Muscle of arm (tissue), 12 donors: ENCODE data around the gene LGALS4. TPM values are rescaled to one million over a fixed set of nuclear protein-coding genes. Genes with fewer than 3 reads are reported as not detected.
"Not testable (repeated sequence)": the region's sequence is repeated elsewhere in the genome, so short reads cannot be mapped to it uniquely, and the experiment has no call there.

Source experiments
- DNase-seq: peaks from one replicate; pipeline ENCODE4 v3.0.0-alpha.2; 2013
- polyA plus RNA-seq, 12 donors: library from polyadenylated mRNA; unstranded; fragments of 120-200 nt; gene quantifications; one replicate each; pipeline ENCODE4 v1.2.1, GENCODE V29; 2013; ENCODE audit not compliant: insufficient read length in 12 of 12

LGALS4 gene
- polyA plus RNA-seq, 12 donors = 0.50 to 236 (median 0.88) TPM; not detected in 1

DNA sequence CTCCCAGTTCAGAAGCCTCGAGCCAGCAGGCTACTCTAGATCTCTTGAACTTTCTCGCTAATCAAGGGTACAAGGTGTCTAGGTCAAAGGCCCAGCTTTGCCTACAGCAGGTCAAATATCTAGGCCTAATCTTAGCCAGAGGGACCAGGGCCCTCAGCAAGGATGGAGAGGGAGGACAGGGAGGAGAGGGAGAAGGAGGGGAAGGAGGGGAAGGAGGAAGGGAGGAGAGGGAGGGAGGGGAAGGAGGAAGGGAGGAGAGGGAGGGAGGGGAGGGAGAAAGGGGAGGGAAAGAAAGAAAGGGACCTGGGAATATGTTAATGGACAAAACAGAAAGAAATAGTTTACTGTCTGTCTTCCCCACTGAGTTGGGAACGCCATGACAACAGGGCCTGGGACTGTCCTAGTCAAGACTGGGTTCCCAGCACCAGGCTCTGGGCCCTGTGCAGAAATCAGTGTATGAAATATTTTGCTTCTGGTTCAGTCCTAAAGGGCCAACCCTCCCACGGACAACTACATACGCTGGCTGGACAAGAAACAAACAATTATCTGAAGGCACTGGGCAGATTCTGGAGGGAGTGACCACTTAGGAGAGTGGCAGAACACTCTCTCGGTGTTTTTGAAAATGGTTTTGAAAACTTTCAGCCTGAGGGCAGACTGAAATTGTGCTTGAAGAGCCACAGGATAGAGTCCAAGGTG lies 14.3 kb upstream of the LGALS4 start:
- no peak for DNase-seq

DNA sequence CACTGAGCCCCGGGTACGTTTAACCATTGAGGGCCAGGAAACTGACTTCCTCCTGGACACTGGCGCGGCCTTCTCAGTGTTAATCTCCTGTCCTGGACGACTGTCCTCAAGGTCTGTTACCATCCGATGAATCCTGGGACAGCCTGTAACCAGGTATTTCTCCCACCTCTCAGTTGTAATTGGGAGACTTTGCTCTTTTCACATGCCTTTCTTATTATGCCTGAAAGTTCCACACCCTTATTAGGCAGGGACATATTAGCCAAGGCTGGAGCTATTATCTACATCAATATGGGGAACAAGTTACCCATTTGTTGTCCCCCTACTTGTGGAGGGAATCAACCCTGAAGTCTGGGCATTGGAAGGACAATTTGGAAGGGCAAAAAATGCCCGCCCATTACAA lies 13.2 kb upstream of the LGALS4 start:
- DNase-seq = not testable (repeated sequence)

DNA sequence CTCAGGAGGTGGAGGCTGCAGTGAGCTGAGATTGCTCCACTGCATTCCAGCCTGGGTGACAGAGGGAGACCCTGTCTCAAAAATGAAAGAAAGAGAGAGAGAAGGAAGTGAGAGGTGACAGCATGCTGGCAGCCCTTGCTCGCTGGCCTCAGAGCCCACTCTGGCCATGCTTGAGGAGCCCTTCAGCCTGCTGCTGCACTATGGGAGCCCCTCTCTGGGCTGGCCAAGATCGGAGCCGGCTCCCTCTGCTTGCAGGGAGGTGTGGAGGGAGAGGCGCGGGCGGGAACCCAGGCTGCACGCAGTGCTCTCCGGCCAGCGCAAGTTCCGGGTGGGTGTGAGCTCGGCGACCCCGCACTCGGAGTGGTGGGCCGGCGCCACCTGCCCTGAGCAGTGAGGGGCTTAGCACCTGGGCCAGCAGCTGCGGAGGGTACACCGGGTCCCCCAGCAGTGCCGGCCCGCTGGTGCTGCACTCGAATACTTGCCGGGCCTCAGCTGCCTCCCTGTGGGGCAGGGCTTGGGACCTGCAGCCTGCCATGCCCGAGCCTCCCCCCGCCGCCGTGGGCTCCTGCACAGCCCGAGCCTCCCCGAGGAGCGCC lies 8.6 kb upstream of the LGALS4 start:
- DNase-seq = not testable (repeated sequence)

DNA sequence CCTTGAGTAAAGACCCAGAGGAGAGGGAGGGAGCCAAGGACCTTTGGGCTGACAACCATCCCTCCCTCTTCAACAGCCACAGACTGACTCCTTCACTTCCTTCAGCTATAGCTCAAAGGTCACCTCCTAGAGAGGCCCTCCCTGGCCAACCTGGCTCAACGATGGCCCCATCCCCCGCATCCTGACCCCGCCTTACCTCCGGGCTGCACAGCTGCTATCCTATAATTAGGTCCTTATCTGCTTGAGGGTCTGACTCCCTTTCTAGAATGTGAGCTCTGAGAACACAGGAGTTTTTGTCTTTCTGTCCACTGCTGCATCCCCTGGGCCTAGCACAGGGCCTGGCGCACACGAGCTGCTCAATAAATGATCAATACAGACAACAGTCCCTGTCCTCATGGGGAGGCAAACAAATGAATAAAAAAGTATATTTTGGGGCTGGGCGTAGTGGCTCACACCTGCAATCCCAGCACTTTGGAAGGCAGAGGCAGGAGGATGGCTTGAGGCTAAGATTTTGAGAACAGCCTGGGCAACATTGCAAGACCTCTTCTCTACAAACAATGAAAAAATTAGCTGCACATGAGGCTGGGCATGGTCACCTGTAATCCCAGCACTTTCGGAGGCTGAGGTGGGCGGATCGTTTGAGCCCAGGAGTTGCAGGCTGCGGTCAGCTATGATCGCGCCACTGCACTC lies 6.6 kb upstream of the LGALS4 start:
- DNase-seq = no peak

DNA sequence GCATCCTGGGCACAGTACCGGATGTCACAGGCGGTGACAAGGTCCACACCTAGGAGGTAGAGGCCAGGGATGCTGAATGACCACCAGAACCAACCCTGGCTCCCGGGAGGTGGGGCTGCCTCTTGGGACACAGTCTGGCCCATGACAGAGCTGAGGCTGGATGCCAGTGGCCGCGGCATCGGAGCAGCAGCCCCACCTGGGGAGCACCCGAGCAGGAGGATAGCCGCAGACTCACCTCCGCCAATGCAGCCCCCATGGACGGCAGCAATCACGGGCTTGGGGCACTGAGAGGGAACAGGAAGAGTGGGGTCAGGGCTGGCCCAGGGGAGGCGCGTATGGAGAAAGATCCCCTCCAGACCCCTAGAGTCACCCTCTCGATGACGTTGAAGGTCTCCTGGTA lies 4.3 kb upstream of the LGALS4 start:
- DNase-seq = no peak

DNA sequence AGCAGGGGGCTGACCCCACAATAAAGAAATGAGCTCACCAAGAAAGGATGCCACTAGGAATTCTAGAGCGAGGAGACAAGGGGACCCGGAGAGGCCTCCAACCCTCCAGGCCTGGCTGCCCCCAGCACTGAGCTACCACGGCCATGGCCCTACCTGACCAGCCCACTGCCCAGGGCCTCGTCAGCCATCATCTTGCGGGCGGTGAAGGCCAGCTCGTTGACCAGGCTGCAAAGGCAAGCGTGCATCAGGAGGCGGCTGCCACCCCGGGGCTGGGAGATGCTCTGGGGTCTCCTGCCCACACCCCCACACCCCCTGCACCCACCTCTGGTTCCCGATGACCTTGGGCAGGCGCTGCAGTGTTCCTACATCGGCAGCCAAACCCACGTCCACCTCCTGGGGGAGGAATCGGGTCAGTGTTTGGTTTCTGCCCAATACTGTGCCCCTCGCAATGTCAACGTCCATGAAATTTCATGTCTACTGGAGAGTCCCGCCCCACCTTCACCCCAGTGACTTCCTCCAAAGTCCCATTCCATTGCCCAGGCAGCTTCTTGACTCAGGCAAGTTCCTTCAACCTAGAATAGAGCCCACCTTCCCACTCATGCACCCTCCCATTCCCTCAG lies 3.5 kb upstream of the LGALS4 start:
- DNase-seq = no peak

DNA sequence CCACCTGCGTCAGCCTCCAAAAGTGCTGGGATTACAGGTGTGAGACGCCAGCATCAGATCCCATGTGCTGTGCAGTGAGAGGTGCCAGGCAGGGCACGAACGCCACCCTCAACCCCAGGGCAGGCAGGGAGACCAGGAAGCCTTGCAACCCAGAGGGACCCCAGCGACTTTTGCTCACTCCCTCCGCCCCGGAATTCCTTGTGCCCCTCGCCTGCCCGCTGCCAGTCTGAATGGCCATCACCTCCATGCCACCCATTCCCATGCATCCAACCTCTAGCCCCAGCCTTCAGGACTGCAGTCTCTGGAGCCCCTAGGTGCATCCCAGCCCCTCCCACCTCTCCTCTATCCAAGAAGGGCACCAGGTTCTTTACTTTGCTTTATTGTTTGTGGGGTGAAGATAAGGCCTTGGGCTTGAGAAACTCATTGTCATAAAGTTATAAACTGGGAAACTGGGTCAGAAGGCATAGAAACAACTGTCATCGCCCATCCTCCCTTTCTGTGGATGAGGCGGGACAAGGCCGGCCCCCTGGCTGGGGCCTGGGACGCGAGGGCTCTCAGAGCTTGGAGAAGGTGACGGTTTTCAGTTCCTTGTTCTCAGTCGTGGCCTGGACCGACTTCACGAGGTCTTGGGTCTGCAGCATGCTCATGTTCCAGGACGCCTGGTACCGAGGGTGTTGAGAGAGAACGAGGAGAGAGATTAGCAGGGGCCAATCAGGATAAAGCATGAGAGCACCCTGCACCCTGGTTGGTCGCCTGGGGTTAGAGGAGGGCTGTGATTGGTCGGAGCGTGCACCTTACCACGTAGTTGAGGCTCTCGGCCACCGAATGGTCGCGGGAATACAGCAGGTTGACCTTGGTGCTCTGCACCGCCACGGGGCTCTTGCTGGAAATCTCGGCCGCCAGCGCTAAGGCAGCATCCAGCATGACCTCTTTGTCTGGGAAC lies 2.6 kb upstream of the LGALS4 start:
- DNase-seq = no peak

DNA sequence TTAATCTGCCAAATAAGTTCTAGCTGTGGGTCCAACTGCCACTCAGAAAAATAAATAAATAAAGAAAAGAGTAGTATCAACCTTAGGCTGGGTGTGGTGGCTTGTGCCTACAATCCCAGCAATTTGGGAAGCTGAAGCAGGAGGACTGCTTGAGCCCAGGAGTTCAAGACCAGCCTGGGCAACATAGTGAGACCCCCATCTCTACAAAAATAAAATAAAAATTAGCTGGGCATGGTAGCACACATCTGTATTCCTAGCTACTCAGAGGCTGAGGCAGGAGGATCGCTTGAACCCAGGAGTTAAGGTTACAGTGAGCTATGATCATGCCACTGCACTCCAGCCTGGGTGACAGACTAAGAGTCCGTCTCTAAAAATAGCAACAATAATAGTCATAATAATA lies 1.2 kb upstream of the LGALS4 start:
- DNase-seq = not testable (repeated sequence)

DNA sequence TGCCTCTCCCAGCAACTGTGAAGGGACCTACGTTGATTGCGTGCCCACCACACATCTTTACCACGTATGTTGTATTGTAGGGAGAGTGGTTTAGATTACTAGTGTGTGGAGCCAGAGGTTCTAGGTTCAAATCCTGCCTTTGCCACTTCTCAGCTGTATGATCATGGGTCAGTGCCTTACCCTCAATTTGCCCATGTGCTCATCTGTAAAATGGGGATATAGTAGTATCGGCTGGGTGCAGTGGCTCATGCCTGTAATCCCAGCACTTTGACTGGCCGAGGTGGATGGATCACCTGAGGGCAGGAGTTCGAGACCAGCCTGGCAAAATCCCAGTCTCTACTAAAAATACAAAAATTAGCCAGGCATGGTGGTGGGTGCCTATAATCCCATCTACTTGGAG lies 578 bp upstream of the LGALS4 start:
- no peak for DNase-seq

DNA sequence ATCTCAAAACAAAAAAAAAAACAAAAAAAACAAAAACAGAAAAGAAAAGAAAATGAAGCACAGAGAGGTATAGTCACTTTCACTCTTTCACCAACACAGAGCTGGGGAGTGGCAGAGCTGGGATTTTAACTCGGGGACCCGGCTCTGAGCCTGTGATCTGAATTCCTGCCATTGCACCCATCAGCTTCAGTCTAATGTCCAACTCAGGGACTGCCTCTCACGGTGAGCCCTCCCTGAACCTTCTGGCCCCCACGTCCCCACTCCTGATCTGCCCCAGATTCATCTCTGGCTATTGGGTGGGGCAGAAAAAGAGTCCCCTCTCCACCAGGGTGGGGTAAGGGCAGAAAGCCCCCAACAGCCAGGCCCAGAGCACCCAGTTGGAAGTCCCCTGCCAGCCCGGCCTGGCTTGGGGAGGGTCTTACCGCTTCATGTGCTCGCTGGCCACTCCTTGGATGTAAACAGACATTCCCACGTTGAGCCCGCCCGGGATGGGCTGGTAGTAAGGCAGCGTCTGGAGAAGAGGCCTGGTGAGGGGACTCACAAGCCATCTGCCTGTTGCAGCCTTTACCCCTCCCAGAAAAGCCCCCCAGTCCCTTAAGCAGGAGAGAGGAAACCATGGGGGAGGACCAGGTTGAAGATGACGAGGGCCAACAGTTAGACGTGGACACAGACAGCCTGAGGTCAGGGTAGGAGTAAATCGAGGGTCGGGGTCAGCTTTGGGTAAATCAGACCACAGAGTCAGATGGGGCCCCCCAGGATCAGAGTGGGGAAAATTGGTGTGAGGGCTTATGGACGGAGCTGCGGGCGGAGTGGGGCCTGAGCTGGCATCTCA lies 520 bp downstream of the LGALS4 start:
- no peak for DNase-seq

DNA sequence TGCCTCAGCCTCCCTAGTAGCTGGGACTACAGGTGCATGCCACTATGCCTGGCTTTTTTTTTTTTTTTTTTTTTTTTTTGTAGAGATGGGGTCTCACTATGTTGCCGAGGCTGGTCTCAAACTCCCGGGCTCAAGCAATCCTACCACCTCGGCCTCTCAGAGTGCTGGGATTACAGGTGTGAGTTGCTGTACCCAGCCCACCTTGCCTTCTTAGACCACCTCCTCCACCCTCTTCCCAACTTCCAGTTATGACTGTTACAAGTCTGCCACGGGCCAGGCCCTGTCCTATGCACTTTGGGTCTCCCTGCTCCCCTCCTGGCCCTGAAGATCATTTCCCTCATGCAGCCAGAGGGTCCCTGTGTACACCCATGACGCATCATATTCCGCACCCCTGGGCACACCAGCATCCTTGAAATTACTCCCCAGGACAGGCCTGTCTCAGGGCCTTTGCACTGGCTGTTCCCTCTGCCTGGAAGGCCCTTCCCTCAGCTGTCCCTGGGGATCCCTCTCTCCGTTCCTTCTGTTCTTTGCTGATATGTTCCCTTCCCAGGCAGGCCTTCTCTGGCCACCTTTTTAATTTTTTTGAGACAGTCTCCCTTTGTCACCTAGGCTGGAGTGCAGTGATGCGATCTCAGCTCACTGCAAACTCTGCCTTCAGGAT lies 3.0 kb downstream of the LGALS4 start:
- DNase-seq = no peak

DNA sequence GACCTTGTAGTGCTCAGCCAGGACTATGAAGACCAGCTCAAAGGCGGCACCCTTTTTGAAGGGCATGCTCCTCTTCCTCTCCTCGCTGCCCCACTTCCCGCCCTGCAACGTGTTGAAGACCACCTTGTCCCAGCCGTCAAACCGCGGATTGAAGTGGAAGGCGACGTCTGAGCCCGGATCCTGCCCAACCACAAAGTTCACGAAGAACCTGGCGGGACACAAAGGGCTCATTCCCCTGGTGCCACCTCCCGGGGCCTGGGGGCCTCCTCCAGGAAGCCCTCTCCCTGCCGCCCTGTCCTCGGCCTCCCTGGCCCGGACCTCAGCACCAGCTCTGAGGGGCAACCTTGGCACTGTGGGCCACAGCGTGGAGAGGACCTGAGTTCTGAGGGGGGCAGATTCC lies 4.0 kb downstream of the LGALS4 start:
- no peak for DNase-seq

DNA sequence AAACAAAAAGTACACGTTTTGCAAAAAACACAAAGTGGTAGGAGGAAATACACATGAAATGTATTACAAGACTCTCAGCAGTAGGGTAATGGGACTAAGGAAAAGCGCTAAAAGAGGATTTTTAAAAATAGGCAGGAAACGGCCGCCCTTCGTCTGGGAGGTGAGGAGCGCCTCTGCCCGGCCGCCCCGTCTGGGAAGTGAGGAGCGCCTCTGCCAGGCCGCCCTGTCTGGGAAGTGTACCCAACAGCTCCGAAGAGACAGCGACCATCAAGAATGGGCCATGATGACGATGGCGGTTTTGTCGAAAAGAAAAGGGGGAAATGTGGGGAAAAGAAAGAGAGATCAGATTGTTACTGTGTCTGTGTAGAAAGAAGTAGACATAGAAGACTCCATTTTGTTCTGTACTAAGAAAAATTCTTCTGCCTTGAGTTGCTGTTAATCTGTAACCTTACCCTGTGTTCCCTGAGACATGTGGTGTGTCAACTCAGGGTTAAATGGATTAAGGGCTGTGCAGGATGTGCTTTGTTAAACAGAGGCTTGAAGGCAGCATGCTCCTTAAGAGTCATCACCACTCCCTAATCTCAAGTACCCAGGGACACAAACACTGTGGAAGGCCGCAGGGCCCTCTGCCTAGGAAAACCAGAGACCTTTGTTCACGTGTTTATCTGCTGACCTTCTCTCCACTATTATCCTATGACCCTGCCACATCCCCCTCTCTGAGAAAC lies 5.2 kb downstream of the LGALS4 start:
- DNase-seq = not testable (repeated sequence)

DNA sequence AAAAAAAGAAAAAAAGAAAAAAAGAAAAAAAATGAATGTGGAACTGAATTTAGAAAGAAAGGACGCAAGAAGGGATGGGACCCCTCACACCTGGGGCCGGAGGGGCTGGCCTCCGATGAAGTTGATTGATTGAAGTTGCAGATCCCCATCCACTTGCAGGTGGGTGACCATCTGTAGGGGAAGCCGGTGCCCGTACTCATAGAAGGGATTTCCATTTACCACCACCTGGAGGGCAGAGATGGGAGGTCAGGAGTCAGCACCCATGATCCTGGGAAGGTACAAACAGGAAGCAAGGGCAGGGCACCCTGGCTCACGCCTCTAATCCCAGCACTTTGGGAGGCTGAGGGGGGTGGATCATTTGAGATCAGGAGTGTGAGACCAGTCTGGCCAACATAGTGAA lies 6.4 kb downstream of the LGALS4 start:
- no peak for DNase-seq

DNA sequence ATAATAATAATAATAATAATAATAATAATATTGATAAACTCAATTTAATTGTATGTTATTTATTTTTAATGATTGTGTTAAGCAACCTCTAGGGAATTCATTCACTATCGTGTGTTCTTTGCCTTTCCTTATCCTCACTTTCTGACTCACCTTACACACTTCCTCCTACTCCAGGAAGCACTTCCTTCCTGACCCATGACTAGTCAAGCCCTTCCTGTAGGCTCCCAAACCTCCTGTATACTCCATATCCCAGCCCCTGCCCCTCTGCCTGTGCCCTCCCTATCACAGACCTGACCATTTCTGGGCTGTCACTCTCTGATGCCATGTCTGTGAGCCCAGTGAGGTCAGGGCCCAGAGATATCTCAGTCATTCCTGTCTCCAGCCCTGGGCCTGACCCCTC lies 7.6 kb downstream of the LGALS4 start:
- DNase-seq = no peak

DNA sequence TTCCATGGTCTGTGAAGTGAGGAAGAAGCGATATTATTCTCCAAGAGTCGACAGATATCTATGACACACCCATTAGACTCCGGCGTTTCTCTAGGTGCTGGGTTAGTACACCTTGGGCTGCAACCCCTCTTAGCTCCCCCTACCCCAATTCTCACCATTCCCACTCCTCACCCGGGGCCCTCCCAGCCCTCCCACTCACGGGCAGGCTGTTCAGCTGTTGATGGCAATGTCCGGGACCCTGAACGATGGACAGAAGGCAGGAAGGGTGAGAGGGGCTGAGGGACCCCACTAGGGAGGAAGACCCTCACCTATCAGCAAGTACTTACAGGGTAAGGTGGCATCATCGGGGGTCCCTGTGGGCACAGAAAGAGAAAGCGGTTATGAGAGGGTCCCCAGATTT lies 9.2 kb downstream of the LGALS4 start:
- no peak for DNase-seq

DNA sequence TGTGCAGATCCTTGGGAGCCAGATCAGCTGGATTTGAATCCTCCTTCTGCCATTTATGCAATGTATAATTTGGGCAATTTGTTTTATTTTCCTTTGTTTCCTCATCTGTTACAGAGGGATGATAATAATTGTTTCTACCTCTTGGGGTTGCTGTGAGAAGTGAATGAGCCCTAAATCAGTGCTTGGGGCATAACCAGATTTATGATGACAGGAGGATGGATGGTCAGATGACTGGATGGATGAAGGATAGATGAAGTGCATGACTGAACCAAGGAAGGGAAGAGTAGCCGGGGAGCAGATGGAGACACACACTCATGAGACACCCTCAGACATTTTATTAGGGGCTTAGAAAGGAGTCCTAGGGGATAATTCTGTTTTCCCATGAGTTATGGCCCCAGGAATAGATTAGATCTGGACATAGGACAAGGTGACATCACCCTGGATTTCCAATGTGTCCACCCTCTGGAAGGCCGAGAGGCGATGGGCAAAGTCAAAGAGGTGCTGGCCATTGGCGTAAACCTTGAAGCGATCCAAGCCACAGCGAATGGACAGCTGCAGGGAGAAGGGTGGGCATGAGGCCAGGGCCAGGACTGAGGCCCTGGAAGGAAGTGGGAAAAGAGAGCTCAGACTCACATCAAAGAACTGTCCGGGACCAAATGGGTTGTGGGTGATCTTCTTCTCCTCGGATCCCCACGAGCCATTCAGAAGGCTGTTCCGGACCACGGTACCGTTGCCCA lies 11.2 kb downstream of the LGALS4 start:
- DNase-seq = no peak

DNA sequence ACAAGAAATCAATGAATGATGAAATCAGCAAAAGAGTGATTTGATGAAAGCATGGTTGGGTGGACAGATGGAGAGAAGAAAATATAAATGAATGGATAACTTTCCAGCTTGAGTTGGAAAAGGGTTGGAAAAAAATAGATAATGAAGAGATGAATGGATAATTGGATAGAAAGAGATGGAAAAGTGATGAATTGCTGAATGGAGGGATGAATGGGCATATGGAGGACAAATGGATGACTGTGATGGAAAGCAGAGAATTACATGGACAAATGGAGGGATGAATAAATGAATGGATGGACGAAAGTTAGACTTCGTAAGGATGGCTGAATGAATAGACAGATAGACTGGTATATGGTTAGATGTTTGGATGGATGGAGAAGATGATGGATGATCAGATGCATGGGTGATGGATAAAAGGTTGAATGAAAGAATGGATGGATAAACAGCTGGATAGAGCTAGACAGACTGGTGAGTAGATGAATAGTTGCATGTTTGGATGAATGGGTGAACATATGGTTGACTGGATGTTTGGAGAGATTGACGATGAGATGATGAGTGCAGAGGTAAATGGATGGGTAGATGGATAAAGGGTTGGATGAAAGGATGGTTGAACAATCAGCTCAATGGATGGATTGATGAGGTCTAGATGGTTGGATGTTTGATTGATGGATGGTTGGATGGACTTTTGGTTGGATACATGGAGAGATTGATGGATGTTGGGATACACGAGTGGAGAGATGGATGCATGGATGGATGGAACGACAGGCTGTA lies 12.0 kb downstream of the LGALS4 start:
- no peak for DNase-seq
